ENCODE measurements around the gene ZNF274. TPM values are rescaled to one million over a fixed set of nuclear protein-coding genes. Genes with fewer than 3 reads are reported as not detected.

The ZNF274 gene
- total and polyA plus RNA-seq, 2 of the 8 experiments (the other 6 are each of a cell fraction or from before 2014, with no cell fraction given), result 13.3 to 25.1 TPM

GRCh38 chr19:58213075-58213369 lies 30.2 kb downstream of the ZNF274 start (continued):
- TF ChIP-seq E2F6 (IDR thresholded peaks at IDR 0.05) (no peak), NANOG (IDR thresholded peaks at IDR 0.05; ENCODE audit: insufficient read depth, low read depth, low read length, poor library complexity, severe bottlenecking) (no peak)
